HFF-Myc (cell line): ENCODE measurements around the gene KRT82.

Experiments used
- DNase-seq: peaks from one replicate; pipeline ENCODE4 v3.0.0-alpha.2; 2011; ENCODE audit warnings: low read depth; ENCODE audit errors: extremely low read depth
- H3K4me3 ChIP-seq: replicated peaks from 2 replicates; pipeline ENCODE4 v1.5.1; 2011; ENCODE audit warnings: low read depth, mild to moderate bottlenecking, control low read depth, low read length
- TF ChIP-seq, protein P1 (sequence below): IDR thresholded peaks from 2 replicates; pipeline ENCODE4 v1.5.1; 2012; ENCODE audit warnings: mild to moderate bottlenecking, low read depth, low read length, control low read depth; ENCODE audit errors: missing control alignments

The KRT82 gene

DNA sequence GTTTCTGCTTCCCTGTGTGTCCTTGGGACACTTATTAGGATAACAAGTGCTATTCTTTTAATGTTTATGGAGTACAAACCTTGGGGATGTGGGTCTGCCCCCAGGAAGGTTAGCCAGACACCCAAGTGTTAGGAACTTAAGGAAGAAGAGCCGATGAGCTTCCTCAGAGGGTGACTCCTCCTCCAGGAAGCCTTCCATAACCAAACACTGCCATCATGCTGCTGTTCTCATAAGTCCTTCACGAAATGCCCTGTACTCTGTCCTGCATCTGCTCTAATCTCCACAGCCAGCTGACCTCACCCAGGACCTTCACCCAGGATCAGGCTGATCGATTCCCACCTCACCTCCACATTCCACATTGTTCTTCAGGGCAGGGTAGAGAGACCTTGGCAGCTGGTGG lies 37.6 kb downstream of the KRT82 start:
- DNase-seq = no peak
- TF ChIP-seq, protein P1, sequence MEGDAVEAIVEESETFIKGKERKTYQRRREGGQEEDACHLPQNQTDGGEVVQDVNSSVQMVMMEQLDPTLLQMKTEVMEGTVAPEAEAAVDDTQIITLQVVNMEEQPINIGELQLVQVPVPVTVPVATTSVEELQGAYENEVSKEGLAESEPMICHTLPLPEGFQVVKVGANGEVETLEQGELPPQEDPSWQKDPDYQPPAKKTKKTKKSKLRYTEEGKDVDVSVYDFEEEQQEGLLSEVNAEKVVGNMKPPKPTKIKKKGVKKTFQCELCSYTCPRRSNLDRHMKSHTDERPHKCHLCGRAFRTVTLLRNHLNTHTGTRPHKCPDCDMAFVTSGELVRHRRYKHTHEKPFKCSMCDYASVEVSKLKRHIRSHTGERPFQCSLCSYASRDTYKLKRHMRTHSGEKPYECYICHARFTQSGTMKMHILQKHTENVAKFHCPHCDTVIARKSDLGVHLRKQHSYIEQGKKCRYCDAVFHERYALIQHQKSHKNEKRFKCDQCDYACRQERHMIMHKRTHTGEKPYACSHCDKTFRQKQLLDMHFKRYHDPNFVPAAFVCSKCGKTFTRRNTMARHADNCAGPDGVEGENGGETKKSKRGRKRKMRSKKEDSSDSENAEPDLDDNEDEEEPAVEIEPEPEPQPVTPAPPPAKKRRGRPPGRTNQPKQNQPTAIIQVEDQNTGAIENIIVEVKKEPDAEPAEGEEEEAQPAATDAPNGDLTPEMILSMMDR = no peak
- H3K4me3 ChIP-seq = no peak overlapping the region

DNA sequence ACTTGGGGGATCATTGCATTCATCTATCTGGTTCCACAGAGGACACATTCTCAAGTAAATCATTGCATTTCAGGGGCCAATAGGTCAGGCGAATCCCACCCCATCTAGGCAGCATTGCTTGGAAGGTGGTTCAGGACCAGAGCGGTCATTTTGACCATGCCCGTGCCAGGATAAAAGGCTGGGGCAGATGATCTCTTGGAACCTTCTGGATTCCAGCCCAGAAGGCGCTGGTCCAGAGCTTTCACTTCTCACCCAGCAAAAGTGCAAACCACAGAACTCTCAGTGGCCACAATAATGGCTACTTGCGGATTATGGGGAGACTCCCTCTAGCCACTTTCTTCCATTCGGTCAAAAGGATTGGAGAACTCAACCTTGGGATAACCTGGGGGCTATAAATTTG lies 38.3 kb downstream of the KRT82 start:
- TF ChIP-seq, protein P1 = no peak
- no peak for DNase-seq
- H3K4me3 ChIP-seq = no peak overlapping the region

DNA sequence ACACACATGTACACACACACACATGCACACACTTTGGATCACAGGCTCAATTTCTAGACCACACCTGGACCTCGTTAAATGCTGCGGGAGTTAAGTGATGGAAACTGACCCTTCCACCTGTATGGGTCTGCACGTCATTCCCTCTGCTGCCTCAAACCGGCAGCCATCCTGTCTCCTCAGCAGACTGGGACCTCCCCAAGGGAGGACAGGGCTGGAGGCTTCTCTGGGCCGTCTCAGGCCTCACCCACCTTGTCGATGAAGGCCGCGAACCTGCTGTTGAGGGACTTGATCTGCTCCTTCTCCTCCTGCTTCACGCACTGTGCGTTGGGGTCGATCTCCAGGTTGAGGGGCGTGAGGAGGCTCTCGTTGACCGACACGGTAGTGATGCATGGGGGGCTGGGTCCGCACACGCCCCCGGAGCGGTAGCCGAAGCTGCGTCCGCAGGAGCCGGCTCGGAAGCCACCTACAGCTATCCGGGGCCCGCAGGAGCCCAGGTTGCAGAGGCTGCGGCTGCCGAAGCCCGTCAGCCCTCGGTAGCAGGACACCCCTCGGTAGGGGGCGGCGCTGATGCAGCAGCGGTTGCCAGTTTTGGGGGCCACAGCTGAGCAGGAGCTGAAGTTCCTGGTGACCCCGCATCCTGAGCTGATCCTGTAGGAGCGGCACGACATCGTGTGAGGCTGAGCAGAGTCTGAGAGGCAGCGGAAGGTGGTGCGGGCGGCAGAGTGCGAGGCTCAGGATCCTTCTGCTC lies 39.2 kb downstream of the KRT82 start, which contains the start of gene KRT85:
Gene KRT85 (minus strand): TSS at position 744 of the 748 bp plus-strand sequence. CDS start 76 bp downstream, at position 668.
- TF ChIP-seq, protein P1 = no peak
- no peak within 1 kb of the TSS for H3K4me3 ChIP-seq
- no peak for DNase-seq

DNA sequence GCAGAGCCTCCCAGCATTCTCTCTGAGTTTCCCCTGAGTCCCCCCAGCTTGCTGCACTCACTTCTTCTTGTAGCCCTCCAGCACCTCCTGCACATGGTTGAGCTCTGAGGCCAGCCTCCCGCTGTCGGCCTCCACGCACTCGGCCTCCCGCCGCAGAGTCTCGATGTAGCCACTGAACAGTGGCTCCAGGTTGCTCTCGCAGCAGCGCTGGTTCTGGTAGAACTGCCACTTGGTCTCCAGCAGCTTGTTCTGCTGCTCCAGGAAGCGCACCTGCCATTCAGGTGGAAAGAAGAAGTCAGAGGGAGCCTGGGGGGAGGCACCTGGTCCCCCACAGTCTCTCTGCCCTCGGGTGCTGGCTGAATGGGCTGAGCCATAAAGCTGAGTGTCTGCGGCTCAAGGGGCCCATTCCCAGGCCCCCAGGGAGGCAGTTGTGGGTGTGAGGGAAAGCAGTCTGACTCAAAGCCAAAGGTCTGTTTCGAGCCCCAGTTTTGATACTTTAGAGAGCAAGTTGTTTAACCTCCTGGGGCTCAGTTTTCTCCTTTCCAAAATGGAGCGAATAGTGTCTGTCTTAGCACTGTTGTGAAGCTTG lies 41.1 kb downstream of the KRT82 start:
- H3K4me3 ChIP-seq = no peak overlapping the region
- TF ChIP-seq, protein P1 = no peak
- DNase-seq = no peak

DNA sequence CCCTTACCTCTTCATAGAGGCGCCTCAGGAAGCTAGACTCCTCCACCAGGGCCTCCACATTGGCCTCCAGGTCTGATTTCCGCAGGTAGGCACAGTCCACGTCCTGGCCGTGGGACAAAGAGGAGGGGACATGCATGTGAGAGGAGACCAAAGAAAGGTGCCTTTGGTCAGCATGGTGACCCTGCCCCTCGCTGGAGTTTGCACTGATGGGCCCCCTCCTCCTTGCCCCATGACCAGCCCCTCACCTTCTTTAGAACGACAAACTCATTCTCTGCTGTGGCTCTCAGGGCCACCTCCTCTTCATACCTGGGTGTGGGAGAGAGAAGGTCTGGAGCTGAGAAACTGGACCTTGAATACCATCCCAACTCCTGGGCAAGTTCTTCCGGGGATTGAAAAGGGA lies 42.1 kb downstream of the KRT82 start:
- H3K4me3 ChIP-seq = no peak overlapping the region
- DNase-seq = no peak
- TF ChIP-seq, protein P1 = no peak

DNA sequence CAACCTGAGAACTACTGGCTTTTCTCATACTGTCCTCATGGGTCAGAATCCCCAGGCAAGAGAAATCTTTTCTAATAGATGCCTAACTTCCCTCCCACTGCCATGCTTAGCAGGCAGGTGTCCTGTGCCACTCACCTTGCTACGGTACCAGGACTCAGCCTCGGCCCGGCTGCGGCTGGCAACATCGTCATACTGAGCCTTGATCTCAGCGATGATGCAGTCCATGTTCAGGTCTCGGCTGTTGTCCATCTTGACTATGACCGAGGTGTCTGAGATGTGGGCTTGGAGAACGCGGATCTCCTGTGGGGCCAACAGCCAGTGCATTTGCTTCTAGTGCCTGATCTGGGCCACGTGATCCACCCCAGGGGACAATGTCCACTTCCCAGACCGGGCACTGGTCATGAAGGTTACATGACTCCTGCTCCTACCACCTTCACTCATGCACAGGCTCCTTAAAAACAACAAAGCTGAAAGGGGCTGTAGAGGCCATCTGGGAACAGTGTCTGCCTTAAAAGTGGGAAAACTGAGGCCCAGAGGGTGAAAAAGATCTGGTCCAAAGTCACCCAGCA lies 42.9 kb downstream of the KRT82 start:
- TF ChIP-seq, protein P1 = no peak
- H3K4me3 ChIP-seq = no peak overlapping the region
- no peak for DNase-seq
